PFSK-1 (cell line): Measurements from ENCODE around the gene RTN4RL2.

Experiments used
- POLR2AphosphoS5 ChIP-seq: IDR thresholded peaks from 2 replicates; pipeline ENCODE4 v1.6.1; 2012; ENCODE audit warnings: low read depth, mild to moderate bottlenecking, control low read depth, low read length, moderate library complexity
- TAF1 ChIP-seq: IDR thresholded peaks from 2 replicates; pipeline ENCODE4 v1.6.1; 2012; ENCODE audit warnings: low read length, control low read depth, borderline replicate concordance; ENCODE audit not compliant: insufficient read depth

DNA sequence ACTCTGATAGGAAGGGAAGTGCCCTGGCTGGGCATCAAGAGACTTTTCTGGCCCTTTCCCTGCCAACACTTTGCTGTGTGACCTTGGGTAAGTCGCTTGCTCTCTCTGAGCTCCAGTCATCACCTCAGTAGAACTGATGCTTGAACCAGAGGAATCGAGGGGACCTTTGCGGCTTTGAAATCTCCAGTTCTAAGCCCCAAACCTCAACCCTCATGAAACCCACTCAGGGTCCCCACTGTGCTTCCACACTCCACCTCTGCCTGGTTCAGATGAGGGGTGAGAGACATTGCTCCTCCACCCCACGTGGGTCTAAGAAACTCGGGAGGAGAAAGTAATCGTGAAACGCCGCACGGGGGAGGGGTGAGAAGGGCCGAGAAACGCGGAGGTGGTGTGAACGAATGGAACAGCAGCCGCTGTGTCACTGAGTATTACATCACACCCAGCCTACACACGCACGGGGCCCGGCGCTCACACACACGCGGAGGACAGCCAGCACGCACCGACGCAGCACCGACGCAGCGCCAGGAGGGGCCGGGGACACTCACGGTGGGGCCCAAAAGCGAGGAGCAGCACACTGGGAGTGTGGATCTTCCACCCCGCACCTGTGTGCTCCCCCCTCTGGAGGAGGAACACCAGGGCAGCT is 4.3 kb downstream of the RTN4RL2 start:
- TF ChIP-seq TAF1 (no peak), POLR2AphosphoS5 (no peak)
